HG02763 (cell line): Measurements from ENCODE around the gene CDK18.

ENCODE experiments used
- ATAC-seq: cut with Tn5 transposase; IDR thresholded peaks from one replicate; pipeline ENCODE4 v1.9.1; 2021; ENCODE audit warnings: mild to moderate bottlenecking, moderate library complexity; ENCODE audit not compliant: unreplicated experiment

CDK18 gene

GRCh38 chr1:205567716-205568115 lies 63.2 kb downstream of the CDK18 start:
- ATAC-seq = no peak

DNA sequence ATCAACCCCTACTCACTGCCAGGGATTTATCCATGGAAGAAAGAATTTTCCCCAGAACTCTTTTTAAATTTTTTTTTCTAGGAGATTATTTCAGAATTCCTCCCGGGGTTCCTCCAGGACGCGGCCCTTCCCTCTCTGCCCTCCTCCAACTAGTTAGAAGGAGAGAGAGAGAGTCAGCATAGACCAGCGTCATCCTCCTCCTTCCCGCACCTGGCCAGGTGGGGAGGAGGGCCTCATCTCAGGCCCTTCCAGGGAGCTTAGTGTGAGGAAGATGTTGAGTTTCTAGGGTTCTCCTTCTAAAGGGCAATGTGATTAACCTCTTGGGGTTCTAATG lies 63.6 kb downstream of the CDK18 start:
- ATAC-seq = no peak

- ATAC-seq = no peak
These were observed 64.2 kb downstream of the CDK18 start for GRCh38 chr1:205568469-205569361.

GRCh38 chr1:205569411-205570172 lies 65.1 kb downstream of the CDK18 start:
- no peak for ATAC-seq

DNA sequence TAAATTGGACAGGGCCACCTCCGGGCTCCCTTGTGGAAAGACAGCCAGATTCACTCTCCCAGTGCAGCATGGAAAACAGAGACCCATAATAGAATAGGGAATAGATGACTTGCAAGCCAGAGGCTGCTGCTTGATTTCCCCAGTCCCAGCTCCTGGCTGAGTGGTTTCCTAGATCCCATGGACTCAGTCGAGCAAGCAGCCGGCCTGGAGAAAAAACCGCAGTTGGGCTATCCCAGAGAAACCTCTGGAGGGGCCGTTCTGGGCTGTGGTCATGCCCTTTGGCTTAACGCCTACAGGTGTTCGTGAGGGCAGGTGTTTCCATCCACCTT lies 65.7 kb downstream of the CDK18 start:
- ATAC-seq = no peak

GRCh38 chr1:205570796-205571537 lies 66.5 kb downstream of the CDK18 start:
- ATAC-seq = no peak

GRCh38 chr1:205571747-205572146 lies 67.3 kb downstream of the CDK18 start:
- no peak for ATAC-seq

DNA sequence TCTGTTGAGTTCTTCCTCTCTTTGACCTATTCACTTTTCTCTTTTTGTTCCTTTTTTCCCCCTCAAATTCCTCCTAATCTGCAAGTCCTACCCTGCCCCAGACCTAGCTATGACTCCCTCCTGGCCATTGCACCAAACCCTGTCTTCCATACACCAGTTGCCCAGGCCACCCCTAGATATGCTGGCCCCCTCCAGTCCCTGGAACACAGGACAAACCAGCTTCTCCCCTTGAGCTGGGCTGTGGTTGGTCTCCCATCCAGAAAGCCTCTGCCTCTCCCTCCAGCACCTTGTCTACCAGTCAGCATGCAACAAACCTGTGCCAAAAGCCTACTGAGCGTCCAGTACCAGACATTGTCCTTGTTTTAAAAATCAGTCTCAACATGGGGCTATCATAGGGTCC lies 68.0 kb downstream of the CDK18 start:
- ATAC-seq = no peak

- no peak for ATAC-seq
These were observed 70.9 kb downstream of the CDK18 start for GRCh38 chr1:205575294-205575885.

DNA sequence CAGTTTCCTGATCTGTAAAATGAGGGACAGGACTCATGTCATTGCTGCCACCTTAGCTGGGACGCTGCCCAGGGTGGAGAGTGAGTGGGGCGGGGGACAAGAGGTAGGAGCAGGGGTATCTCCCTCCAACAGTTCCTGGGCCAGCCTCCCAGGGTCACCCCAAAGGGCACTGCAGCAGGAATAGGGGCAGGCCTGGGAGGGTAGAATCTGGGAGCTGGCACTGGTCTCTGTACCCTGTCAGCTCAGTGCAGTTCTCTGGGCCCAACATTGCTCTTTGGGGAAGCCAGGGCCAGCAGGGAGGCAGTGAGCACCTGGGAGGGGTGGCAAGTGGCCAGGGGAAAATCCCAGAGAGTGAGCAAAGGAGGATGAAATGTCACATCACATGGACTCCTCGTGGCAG lies 71.5 kb downstream of the CDK18 start:
- ATAC-seq = no peak

DNA sequence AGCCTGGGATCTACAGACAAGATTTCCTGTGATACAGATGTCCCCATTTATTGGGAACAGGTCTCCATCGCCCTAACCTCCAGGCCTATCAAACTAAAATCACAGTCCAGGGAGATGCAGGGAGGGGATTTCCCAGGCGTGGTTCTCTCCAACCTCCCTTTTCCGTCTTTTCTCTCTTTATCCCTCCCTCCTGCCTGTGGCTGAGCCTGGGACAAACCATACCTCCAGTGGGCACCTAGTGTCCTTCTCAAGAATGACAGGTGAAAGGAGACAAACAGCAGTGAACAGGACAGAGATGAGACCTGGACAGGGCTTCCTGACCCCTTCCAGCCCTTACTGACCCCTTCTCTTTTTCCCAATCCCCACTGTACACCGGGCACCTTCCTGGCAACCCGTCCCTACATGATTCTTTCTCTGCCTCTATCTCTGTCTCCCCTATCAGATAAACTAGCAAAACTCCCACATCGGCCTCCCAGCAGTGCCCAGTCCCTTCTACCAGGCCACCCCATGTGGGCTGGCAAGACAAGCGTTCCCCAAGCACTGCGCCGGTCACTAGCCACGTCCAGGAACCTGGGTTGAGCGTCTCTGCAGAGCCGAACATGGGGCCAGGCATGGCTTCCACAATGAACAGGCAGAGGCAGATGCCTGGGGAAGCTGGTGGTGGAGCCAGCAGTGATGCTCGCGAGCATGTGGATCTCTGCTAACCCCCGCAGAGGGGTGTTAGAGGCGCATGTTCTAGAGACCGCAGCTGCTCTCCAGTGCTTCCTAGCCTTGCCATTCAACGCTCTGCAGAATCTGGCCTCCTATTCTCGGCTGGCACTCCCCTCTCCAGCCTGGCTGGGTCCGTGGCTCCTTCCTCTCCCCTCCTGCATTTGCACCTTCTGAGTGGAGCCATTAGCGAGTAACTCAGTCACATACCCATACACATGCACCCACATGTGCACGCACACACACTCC lies 72.6 kb downstream of the CDK18 start:
- ATAC-seq = no peak

DNA sequence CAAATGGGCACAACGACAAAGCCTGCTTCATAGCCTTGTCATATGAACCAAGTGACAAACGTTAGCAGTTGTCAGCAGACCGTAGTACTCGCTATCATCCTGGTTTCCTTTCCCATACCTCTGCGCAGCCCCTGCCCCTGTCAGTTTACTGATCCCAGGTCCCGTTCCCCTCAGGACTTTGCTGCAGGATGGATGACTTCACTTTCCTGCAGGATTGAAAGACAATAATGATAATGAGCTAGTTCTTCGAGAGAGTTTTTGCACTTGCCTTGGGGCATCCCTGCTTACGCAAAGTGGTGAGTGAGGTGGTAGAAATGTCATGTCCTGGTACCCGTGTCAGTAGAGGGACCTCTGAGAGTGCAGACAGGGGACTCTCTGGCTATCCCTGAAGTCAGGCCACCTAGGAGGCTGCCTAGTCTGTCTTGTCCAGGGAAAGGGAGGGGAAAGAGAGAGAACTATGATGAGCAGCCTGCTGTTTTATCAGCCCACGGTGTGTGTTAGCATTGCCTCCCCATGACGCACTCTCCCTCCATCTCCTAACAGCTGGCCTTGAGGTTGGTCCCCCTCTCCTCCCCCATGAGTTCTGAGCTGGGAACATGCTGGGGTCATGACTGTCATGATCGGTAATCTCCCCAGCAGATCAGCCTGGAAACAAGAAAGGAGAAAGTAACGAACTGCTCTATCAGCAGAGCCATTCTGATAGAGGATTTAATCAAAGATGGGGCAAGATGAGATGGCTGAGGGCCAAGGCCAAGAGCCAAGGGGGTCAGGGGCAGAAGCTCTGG lies 73.6 kb downstream of the CDK18 start:
- ATAC-seq = no peak

GRCh38 chr1:205578780-205579571 lies 74.5 kb downstream of the CDK18 start:
- no peak for ATAC-seq

GRCh38 chr1:205579711-205580110 lies 75.2 kb downstream of the CDK18 start:
- ATAC-seq = no peak

DNA sequence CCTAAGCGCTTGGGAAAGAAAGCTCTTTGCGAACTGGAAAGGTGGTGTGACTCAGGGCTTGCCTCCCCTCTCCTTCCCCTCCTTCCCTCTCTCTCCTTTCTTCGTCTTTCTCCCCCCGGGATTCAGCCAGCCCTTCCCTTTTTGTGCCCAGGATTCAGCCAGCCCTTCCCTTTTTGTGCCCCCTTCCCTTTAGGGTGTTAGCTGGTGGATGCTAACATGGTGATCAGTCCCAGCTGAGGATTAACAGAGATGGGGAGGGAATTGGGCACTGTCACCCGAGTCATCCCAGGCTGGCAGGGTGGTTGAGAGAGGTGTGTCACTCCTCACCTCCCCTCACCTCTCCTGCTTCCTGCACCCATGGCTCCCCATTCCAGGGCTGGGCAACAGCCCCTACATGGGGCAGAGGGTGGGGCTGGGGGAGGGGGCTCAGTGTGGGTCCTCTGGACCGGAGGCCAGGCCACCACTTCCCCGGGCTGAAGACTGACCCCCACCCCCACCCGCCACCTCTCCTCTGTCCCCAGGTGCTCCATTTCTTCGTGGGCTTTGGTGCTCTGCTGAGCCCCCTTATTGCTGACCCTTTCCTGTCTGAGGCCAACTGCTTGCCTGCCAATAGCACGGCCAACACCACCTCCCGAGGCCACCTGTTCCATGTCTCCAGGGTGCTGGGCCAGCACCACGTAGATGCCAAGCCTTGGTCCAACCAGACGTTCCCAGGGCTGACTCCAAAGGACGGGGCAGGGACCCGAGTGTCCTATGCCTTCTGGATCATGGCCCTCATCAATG lies 75.9 kb downstream of the CDK18 start:
- no peak for ATAC-seq

- no peak for ATAC-seq
These were observed 76.4 kb downstream of the CDK18 start for GRCh38 chr1:205580923-205581180.

DNA sequence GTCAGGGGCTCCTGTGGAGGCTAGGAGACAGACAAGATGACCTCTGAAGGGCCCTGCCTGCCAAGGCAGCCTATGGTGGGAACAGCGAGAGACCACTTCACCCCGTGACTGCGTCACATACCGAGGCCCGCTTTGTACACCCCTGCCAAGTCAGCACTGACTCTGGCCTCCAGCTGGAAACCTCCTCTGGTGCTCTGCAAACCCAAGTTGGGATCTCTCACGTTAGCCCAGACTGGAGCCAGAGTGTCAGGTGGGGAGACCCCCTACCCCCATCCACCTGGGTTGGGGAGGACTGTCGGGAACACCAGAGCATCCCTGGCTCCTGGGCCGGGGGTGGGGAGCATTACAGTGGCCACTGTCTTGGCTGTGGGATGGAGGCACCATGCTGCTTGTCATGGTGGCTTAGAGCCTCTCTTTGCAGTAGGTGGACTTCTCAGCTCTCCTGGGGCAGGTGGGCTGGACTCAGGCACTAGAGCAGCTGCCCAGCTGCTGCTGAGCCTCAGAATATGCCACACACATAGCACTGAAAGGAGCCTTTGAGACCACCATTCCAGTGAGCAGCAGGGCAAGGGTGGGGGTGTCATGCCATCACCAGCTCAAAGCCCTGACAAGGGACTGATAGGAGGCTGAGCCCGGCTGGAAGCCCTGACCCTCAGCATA lies 77.0 kb downstream of the CDK18 start:
- ATAC-seq = no peak

DNA sequence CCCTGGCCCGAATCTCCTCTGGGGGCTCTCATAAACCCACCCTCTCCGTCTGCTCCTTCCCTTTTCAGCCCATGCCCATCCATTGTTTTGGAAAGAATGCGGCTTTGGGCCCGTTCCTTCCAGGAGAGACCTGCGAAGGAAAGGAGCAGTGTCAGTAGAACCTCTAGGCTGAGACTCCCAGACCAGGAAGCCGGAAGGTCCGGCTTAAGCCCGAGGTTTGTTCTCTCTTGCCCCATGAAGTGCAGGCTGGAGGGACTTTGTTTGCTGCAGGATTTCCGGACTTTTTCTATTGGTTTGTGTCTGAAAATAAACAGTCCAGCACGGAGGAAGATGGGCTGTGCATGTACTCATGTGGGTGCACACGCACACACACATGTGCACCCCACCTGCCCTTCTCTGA lies 77.6 kb downstream of the CDK18 start:
- no peak for ATAC-seq
